ENCODE measurements around the gene KCTD10. TPM values are rescaled to one million over a fixed set of nuclear protein-coding genes. Genes with fewer than 3 reads are reported as not detected.

The KCTD10 gene
- total RNA-seq, 1 experiment from 2014 or later: 54.5 TPM

DNA sequence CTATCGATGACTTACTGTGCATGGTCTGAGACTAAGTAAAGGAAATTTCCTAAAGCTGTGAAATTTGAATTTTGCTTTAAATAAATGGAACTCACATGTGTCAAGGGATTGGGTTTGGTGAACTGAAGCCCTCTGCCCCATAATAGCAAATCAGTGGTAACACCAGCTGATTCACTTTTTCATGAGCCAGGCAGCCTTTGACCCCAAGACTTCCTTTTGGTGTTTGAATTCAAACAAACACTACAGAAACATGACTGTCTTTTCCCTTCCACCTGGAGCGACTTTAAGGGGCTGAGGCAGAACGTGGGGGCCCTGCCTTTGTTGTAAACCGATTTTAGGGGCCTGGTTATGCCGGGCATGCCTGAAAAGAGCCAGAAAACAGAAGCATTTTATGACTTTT lies 28.8 kb downstream of the KCTD10 start:
- ChIA-PET POLR2A (ENCODE audit: low non-redundant PET) (no interaction called here), CTCF (no interaction called here)
- H3K4me3 ChIP-seq (ENCODE audit: low read depth, low read length, poor library complexity, severe bottlenecking): no peak overlapping the region
- peaks cover 14% of the 10 kb centered on the region for H3K36me3 ChIP-seq (ENCODE audit: insufficient read depth, low read length, poor library complexity, severe bottlenecking)
- H3K9me3 ChIP-seq (ENCODE audit: low read depth, low read length, poor library complexity, severe bottlenecking): no peaks in the 10 kb centered on the region
- no peak overlapping the region for H3K27ac ChIP-seq (ENCODE audit: low read depth, low read length, poor library complexity, severe bottlenecking)
- intact Hi-C loops (cut with micrococcal nuclease; ENCODE audit: unreplicated experiment): no loop called here
- H3K4me1 ChIP-seq (ENCODE audit: insufficient read depth, low read length, poor library complexity, severe bottlenecking): no peaks in the 10 kb centered on the region
- BruUV-seq (replicated peaks): no TSS peak
- TF ChIP-seq, protein P1, sequence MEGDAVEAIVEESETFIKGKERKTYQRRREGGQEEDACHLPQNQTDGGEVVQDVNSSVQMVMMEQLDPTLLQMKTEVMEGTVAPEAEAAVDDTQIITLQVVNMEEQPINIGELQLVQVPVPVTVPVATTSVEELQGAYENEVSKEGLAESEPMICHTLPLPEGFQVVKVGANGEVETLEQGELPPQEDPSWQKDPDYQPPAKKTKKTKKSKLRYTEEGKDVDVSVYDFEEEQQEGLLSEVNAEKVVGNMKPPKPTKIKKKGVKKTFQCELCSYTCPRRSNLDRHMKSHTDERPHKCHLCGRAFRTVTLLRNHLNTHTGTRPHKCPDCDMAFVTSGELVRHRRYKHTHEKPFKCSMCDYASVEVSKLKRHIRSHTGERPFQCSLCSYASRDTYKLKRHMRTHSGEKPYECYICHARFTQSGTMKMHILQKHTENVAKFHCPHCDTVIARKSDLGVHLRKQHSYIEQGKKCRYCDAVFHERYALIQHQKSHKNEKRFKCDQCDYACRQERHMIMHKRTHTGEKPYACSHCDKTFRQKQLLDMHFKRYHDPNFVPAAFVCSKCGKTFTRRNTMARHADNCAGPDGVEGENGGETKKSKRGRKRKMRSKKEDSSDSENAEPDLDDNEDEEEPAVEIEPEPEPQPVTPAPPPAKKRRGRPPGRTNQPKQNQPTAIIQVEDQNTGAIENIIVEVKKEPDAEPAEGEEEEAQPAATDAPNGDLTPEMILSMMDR (conservative IDR thresholded peaks at IDR 0.05; ENCODE audit: low read depth, low read length): no peak
- no peak for TF ChIP-seq EZH2 (IDR thresholded peaks at IDR 0.05; ENCODE audit: borderline replicate concordance, low read depth, low read length, poor library complexity, severe bottlenecking)
- no peaks in the 10 kb centered on the region for H3K27me3 ChIP-seq (replicated peaks; ENCODE audit: insufficient read depth, low read depth, low read length, poor library complexity)
- DNase-seq (ENCODE audit: low spot score): no peak

DNA sequence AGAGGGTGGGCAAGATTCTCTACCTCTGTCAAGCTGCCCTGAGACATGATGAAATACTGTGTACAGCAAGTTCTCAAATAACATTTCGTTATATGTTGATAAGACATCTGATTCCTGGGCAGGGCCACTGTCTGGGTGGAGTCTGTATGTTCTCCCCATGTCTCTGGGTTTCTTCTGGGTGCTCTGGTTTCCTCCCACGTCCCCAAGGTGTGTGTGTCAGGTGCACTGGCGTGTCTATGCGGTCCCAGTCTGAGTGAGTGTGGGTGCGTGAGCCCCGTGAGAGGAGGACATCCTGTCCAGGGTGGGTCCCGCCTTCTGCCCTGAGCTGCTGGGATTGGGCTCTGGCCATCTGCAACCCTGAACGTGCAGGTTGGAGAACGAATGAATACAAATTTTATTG lies 29.6 kb downstream of the KCTD10 start:
- TF ChIP-seq EZH2 (IDR thresholded peaks at IDR 0.05; ENCODE audit: borderline replicate concordance, low read depth, low read length, poor library complexity, severe bottlenecking): no peak
- BruUV-seq (replicated peaks): no TSS peak
- POLR2A ChIA-PET (ENCODE audit: low non-redundant PET): no interaction called here
- no peaks in the 10 kb centered on the region for H3K9me3 ChIP-seq (ENCODE audit: low read depth, low read length, poor library complexity, severe bottlenecking)
- no peak overlapping the region for H3K4me3 ChIP-seq (ENCODE audit: low read depth, low read length, poor library complexity, severe bottlenecking)
- no peak for DNase-seq (ENCODE audit: low spot score)
- CTCF ChIA-PET: no interaction called here
- peaks cover 14% of the 10 kb centered on the region for H3K36me3 ChIP-seq (ENCODE audit: insufficient read depth, low read length, poor library complexity, severe bottlenecking)
- no peak overlapping the region for H3K27ac ChIP-seq (ENCODE audit: low read depth, low read length, poor library complexity, severe bottlenecking)
- intact Hi-C loops (cut with micrococcal nuclease; ENCODE audit: unreplicated experiment): no loop called here
- H3K27me3 ChIP-seq (replicated peaks; ENCODE audit: insufficient read depth, low read depth, low read length, poor library complexity): no peaks in the 10 kb centered on the region
- no peaks in the 10 kb centered on the region for H3K4me1 ChIP-seq (ENCODE audit: insufficient read depth, low read length, poor library complexity, severe bottlenecking)

DNA sequence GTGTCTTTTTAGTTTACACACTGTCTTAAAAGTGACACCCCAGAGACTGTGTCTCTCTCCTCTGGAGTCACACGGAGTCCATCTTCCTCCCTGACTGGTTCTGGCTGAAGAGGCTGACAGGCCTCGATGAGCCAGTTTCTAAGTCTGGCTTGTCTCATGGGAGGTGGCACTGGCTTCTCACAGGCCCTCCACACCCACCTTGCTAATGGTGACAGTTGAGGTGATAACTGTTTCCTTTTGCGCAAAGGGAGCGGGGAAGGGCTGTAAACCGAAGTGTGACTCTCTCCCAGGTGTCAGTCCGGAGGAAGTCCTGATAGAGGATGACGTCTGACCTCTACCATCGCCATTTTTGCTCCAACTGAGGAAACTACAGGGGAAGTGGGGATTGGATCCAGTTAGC lies 30.2 kb downstream of the KCTD10 start:
- Histone ChIP-seq H3K27me3 (replicated peaks; ENCODE audit: insufficient read depth, low read depth, low read length, poor library complexity) (no peaks in the 10 kb centered on the region), H3K27ac (ENCODE audit: low read depth, low read length, poor library complexity, severe bottlenecking) (no peak overlapping the region), H3K4me3 (ENCODE audit: low read depth, low read length, poor library complexity, severe bottlenecking) (no peak overlapping the region), H3K9me3 (ENCODE audit: low read depth, low read length, poor library complexity, severe bottlenecking) (no peaks in the 10 kb centered on the region), H3K36me3 (ENCODE audit: insufficient read depth, low read length, poor library complexity, severe bottlenecking) (peaks cover 14% of the 10 kb centered on the region), H3K4me1 (ENCODE audit: insufficient read depth, low read length, poor library complexity, severe bottlenecking) (no peaks in the 10 kb centered on the region)
- TF ChIP-seq, protein P1 (conservative IDR thresholded peaks at IDR 0.05; ENCODE audit: low read depth, low read length): no peak
- no peak for TF ChIP-seq EZH2 (IDR thresholded peaks at IDR 0.05; ENCODE audit: borderline replicate concordance, low read depth, low read length, poor library complexity, severe bottlenecking)
- BruUV-seq (replicated peaks): no TSS peak
- intact Hi-C loops (cut with micrococcal nuclease; ENCODE audit: unreplicated experiment): no loop called here
- CTCF ChIA-PET: no interaction called here
- POLR2A ChIA-PET (ENCODE audit: low non-redundant PET): no interaction called here
- no peak for DNase-seq (ENCODE audit: low spot score)

DNA sequence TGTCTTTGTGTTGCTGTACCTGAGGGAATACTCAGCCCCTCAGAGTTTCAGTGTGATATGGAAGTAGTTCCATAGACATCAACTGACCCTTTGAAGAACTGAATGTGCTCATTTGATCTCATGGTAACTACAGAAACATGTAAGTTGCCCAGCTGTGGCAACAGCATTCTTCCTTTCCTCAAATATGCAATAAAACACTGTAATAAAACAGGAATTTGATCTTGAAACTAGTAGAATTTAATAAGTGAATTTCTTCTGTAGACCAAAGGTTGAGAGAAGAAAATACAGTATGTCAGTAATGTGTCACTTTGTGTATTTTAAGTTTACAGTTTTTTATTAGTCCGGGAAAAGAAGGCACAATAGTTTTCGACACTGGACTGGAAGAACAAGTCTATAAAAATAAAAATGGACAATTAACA lies 31.9 kb downstream of the KCTD10 start:
- DNase-seq (ENCODE audit: low spot score): no peak
- Histone ChIP-seq H3K4me1 (ENCODE audit: insufficient read depth, low read length, poor library complexity, severe bottlenecking) (no peaks in the 10 kb centered on the region), H3K4me3 (ENCODE audit: low read depth, low read length, poor library complexity, severe bottlenecking) (no peak overlapping the region), H3K27ac (ENCODE audit: low read depth, low read length, poor library complexity, severe bottlenecking) (no peak overlapping the region), H3K36me3 (ENCODE audit: insufficient read depth, low read length, poor library complexity, severe bottlenecking) (peaks cover 10% of the 10 kb centered on the region), H3K9me3 (ENCODE audit: low read depth, low read length, poor library complexity, severe bottlenecking) (no peaks in the 10 kb centered on the region), H3K27me3 (replicated peaks; ENCODE audit: insufficient read depth, low read depth, low read length, poor library complexity) (no peaks in the 10 kb centered on the region)
- intact Hi-C loops (cut with micrococcal nuclease; ENCODE audit: unreplicated experiment): no loop called here
- POLR2A ChIA-PET (ENCODE audit: low non-redundant PET): interaction anchor here (0.7 kb wide), 1 partner anchor 425 kb away, joined by 3 read pairs; no protein-coding TSS in a partner anchor
- CTCF ChIA-PET: no interaction called here
- TF ChIP-seq, protein P1 (conservative IDR thresholded peaks at IDR 0.05; ENCODE audit: low read depth, low read length): no peak
- no peak for TF ChIP-seq EZH2 (IDR thresholded peaks at IDR 0.05; ENCODE audit: borderline replicate concordance, low read depth, low read length, poor library complexity, severe bottlenecking)
- BruUV-seq (replicated peaks): no TSS peak

Measured in A673 (cell line).